ENCODE measurements around the gene OR9Q2.

OR9Q2 gene

GRCh38 chr11:58192229-58192628, 3.4 kb downstream of the OR9Q2 start:
- no peak for TF ChIP-seq PATZ1 (CRISPR knock-in tag; IDR thresholded peaks at IDR 0.05; ENCODE audit: borderline replicate concordance)
- no peak for TF ChIP-seq ZFP3 (CRISPR knock-in tag; IDR thresholded peaks at IDR 0.05)
- no peak for TF ChIP-seq TCF4 (CRISPR knock-in tag; IDR thresholded peaks at IDR 0.05; ENCODE audit: borderline replicate concordance)
- TF ChIP-seq POU6F1 (CRISPR knock-in tag; IDR thresholded peaks at IDR 0.05; ENCODE audit: borderline replicate concordance, low read depth): no peak
- no peak for TF ChIP-seq BACH2 (CRISPR knock-in tag; IDR thresholded peaks at IDR 0.05; ENCODE audit: borderline replicate concordance)
- TF ChIP-seq GLIS3 (CRISPR knock-in tag; IDR thresholded peaks at IDR 0.05): no peak
- no peak for TF ChIP-seq ZNF8 (CRISPR knock-in tag; IDR thresholded peaks at IDR 0.05)
- TF ChIP-seq OSR1 (CRISPR knock-in tag; IDR thresholded peaks at IDR 0.05): no peak
- no peak for TF ChIP-seq ZC3H10 (CRISPR knock-in tag; IDR thresholded peaks at IDR 0.05)
- no peak for TF ChIP-seq RARB (CRISPR knock-in tag; IDR thresholded peaks at IDR 0.05)
- TF ChIP-seq TSHZ2 (CRISPR knock-in tag; IDR thresholded peaks at IDR 0.05): no peak
- TF ChIP-seq ESRRG (CRISPR knock-in tag; IDR thresholded peaks at IDR 0.05): no peak
- no peak for TF ChIP-seq ZFP30 (CRISPR knock-in tag; IDR thresholded peaks at IDR 0.05)
- TF ChIP-seq CSRNP3 (CRISPR knock-in tag; IDR thresholded peaks at IDR 0.05): no peak
- no peak for TF ChIP-seq TOX (CRISPR knock-in tag; IDR thresholded peaks at IDR 0.05; ENCODE audit: borderline replicate concordance)
- TF ChIP-seq PPARA (CRISPR knock-in tag; IDR thresholded peaks at IDR 0.05; ENCODE audit: borderline replicate concordance): no peak
- TF ChIP-seq CSDC2 (CRISPR knock-in tag; IDR thresholded peaks at IDR 0.05): no peak
- no peak for ATAC-seq

- no peak for TF ChIP-seq SNAI2 (CRISPR knock-in tag; IDR thresholded peaks at IDR 0.05)
- no peak for TF ChIP-seq RARB (CRISPR knock-in tag; IDR thresholded peaks at IDR 0.05)
- TF ChIP-seq ZNF8 (CRISPR knock-in tag; IDR thresholded peaks at IDR 0.05): no peak
- no peak for TF ChIP-seq ESRRG (CRISPR knock-in tag; IDR thresholded peaks at IDR 0.05)
- no peak for TF ChIP-seq ARNTL (CRISPR knock-in tag; IDR thresholded peaks at IDR 0.05; ENCODE audit: borderline replicate concordance, low read depth)
- TF ChIP-seq GLIS3 (CRISPR knock-in tag; IDR thresholded peaks at IDR 0.05): no peak
- TF ChIP-seq OSR1 (CRISPR knock-in tag; IDR thresholded peaks at IDR 0.05): no peak
- no peak for TF ChIP-seq CREB5 (CRISPR knock-in tag; IDR thresholded peaks at IDR 0.05; ENCODE audit: low read depth)
- TF ChIP-seq TSHZ2 (CRISPR knock-in tag; IDR thresholded peaks at IDR 0.05): no peak
- no peak for TF ChIP-seq ZFP30 (CRISPR knock-in tag; IDR thresholded peaks at IDR 0.05)
- no peak for TF ChIP-seq ZC3H10 (CRISPR knock-in tag; IDR thresholded peaks at IDR 0.05)
- no peak for TF ChIP-seq CSRNP3 (CRISPR knock-in tag; IDR thresholded peaks at IDR 0.05)
- TF ChIP-seq CSDC2 (CRISPR knock-in tag; IDR thresholded peaks at IDR 0.05): no peak
- TF ChIP-seq POU6F1 (CRISPR knock-in tag; IDR thresholded peaks at IDR 0.05; ENCODE audit: borderline replicate concordance, low read depth): no peak
- no peak for TF ChIP-seq PATZ1 (CRISPR knock-in tag; IDR thresholded peaks at IDR 0.05; ENCODE audit: borderline replicate concordance)
- no peak for ATAC-seq
These were observed 4.5 kb downstream of the OR9Q2 start for GRCh38 chr11:58193391-58193790.
